Panc1 (cell line): ENCODE results near the gene RNF135.

ENCODE experiments used
- POLR2AphosphoS5 ChIP-seq: IDR thresholded peaks from 2 replicates; pipeline ENCODE4 v1.6.1; 2012; ENCODE audit warnings: mild to moderate bottlenecking, low read depth, low read length, moderate library complexity
- TCF7L2 ChIP-seq: IDR thresholded peaks from 2 replicates; pipeline ENCODE4 v1.6.1; 2011; ENCODE audit warnings: mild to moderate bottlenecking, low read depth, low read length, inconsistent platforms
- TF ChIP-seq, protein P1 (sequence below): fragments of 450-650 bp; IDR thresholded peaks from 2 replicates; pipeline ENCODE4 v1.5.1; 2017; ENCODE audit warnings: mild to moderate bottlenecking
- TF ChIP-seq, protein P2 (sequence below), 2 experiments: IDR thresholded peaks; 2 replicates each; pipeline ENCODE4 v1.6.1; 2011 to 2012; ENCODE audit warnings: low read depth in 2 of 2, control low read depth in 1 of 2, low read length in 1 of 2, mild to moderate bottlenecking in 1 of 2, moderate library complexity in 1 of 2; ENCODE audit not compliant: insufficient read depth in 1 of 2

DNA sequence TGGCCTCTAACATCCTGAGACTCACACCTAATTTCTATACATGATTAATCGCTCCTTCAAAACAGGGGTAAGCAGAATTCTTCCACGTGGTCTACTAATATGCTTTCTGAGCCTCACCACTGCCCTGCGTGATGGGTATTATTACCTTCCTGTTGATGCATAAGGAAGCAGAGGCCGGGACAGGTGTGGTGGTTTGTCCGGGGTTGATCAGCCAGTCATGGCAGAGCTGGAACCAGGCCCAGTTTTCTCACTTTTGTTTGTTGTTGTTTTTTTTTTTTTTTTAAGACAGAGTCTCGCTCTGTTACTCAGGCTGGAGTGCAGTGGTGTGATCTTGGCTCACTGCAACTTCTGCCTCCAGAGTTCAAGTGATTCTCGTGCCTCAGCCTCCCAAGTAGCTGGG is 31.2 kb downstream of the RNF135 start:
- TF ChIP-seq, protein P1, sequence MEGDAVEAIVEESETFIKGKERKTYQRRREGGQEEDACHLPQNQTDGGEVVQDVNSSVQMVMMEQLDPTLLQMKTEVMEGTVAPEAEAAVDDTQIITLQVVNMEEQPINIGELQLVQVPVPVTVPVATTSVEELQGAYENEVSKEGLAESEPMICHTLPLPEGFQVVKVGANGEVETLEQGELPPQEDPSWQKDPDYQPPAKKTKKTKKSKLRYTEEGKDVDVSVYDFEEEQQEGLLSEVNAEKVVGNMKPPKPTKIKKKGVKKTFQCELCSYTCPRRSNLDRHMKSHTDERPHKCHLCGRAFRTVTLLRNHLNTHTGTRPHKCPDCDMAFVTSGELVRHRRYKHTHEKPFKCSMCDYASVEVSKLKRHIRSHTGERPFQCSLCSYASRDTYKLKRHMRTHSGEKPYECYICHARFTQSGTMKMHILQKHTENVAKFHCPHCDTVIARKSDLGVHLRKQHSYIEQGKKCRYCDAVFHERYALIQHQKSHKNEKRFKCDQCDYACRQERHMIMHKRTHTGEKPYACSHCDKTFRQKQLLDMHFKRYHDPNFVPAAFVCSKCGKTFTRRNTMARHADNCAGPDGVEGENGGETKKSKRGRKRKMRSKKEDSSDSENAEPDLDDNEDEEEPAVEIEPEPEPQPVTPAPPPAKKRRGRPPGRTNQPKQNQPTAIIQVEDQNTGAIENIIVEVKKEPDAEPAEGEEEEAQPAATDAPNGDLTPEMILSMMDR: no peak
- no peak for TF ChIP-seq TCF7L2
- TF ChIP-seq POLR2AphosphoS5: no peak
- TF ChIP-seq, protein P2, sequence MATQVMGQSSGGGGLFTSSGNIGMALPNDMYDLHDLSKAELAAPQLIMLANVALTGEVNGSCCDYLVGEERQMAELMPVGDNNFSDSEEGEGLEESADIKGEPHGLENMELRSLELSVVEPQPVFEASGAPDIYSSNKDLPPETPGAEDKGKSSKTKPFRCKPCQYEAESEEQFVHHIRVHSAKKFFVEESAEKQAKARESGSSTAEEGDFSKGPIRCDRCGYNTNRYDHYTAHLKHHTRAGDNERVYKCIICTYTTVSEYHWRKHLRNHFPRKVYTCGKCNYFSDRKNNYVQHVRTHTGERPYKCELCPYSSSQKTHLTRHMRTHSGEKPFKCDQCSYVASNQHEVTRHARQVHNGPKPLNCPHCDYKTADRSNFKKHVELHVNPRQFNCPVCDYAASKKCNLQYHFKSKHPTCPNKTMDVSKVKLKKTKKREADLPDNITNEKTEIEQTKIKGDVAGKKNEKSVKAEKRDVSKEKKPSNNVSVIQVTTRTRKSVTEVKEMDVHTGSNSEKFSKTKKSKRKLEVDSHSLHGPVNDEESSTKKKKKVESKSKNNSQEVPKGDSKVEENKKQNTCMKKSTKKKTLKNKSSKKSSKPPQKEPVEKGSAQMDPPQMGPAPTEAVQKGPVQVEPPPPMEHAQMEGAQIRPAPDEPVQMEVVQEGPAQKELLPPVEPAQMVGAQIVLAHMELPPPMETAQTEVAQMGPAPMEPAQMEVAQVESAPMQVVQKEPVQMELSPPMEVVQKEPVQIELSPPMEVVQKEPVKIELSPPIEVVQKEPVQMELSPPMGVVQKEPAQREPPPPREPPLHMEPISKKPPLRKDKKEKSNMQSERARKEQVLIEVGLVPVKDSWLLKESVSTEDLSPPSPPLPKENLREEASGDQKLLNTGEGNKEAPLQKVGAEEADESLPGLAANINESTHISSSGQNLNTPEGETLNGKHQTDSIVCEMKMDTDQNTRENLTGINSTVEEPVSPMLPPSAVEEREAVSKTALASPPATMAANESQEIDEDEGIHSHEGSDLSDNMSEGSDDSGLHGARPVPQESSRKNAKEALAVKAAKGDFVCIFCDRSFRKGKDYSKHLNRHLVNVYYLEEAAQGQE (IDR thresholded peaks at IDR 0.05; ENCODE audit: insufficient read depth in 1 of 2, low read depth in 2 of 2, low read length in 1 of 2): no peak
